ENCODE data around the gene ATP8A1. TPM values are rescaled to one million over a fixed set of nuclear protein-coding genes. Genes with fewer than 3 reads are reported as not detected.

ATP8A1 gene
- total RNA-seq, 1 donor from 2014 or later, result 13.7 TPM

GRCh38 chr4:42562016-42562415, 94.9 kb downstream of the ATP8A1 start:
- no peak for DNase-seq (ENCODE audit: low spot score, unreplicated experiment)
- H3K9me3 Mint-ChIP-seq (ENCODE audit: low read depth), result peaks cover 6% of the 10 kb centered on the region
- H3K4me3 Mint-ChIP-seq (ENCODE audit: low read depth), result no peak overlapping the region
- H3K27me3 Mint-ChIP-seq, result no peaks in the 10 kb centered on the region
- H3K36me3 Mint-ChIP-seq (ENCODE audit: insufficient read depth), result peaks cover 9% of the 10 kb centered on the region
- H3K27ac Mint-ChIP-seq, result no peak overlapping the region
- TF ChIP-seq CTCF (IDR thresholded peaks at IDR 0.05; ENCODE audit: unreplicated experiment), result no peak
- H3K4me1 Mint-ChIP-seq (ENCODE audit: low read depth), result peaks cover 8% of the 10 kb centered on the region

- Mint-ChIP-seq H3K9me3 (ENCODE audit: low read depth) (peaks cover 6% of the 10 kb centered on the region), H3K27me3 (no peaks in the 10 kb centered on the region), H3K36me3 (ENCODE audit: insufficient read depth) (peaks cover 9% of the 10 kb centered on the region), H3K4me1 (ENCODE audit: low read depth) (peaks cover 8% of the 10 kb centered on the region), H3K4me3 (ENCODE audit: low read depth) (no peak overlapping the region), H3K27ac (no peak overlapping the region)
- no peak for DNase-seq (ENCODE audit: low spot score, unreplicated experiment)
- TF ChIP-seq CTCF (IDR thresholded peaks at IDR 0.05; ENCODE audit: unreplicated experiment), result no peak
These were observed 95.9 kb downstream of the ATP8A1 start for GRCh38 chr4:42561031-42561430.

GRCh38 chr4:42560467-42560861, 96.4 kb downstream of the ATP8A1 start:
- no peak for DNase-seq (ENCODE audit: low spot score, unreplicated experiment)
- H3K27ac Mint-ChIP-seq, result peak overlapping the region; percentile 50
- H3K4me1 Mint-ChIP-seq (ENCODE audit: low read depth), result peaks cover 8% of the 10 kb centered on the region
- no peak for TF ChIP-seq CTCF (IDR thresholded peaks at IDR 0.05; ENCODE audit: unreplicated experiment)
- H3K4me3 Mint-ChIP-seq (ENCODE audit: low read depth), result no peak overlapping the region
- H3K27me3 Mint-ChIP-seq, result no peaks in the 10 kb centered on the region
- H3K36me3 Mint-ChIP-seq (ENCODE audit: insufficient read depth), result peaks cover 9% of the 10 kb centered on the region
- H3K9me3 Mint-ChIP-seq (ENCODE audit: low read depth), result peaks cover 6% of the 10 kb centered on the region

- peaks cover 8% of the 10 kb centered on the region for H3K4me1 Mint-ChIP-seq (ENCODE audit: low read depth)
- peaks cover 13% of the 10 kb centered on the region for H3K9me3 Mint-ChIP-seq (ENCODE audit: low read depth)
- H3K36me3 Mint-ChIP-seq (ENCODE audit: insufficient read depth), result peaks cover 12% of the 10 kb centered on the region
- H3K4me3 Mint-ChIP-seq (ENCODE audit: low read depth), result no peak overlapping the region
- no peak overlapping the region for H3K27ac Mint-ChIP-seq
- no peaks in the 10 kb centered on the region for H3K27me3 Mint-ChIP-seq
- DNase-seq (ENCODE audit: low spot score, unreplicated experiment), result no peak
- no peak for TF ChIP-seq CTCF (IDR thresholded peaks at IDR 0.05; ENCODE audit: unreplicated experiment)
These were observed 98.7 kb downstream of the ATP8A1 start for GRCh38 chr4:42558156-42558555.

- TF ChIP-seq CTCF (IDR thresholded peaks at IDR 0.05; ENCODE audit: unreplicated experiment), result no peak
- Mint-ChIP-seq H3K27me3 (no peaks in the 10 kb centered on the region), H3K27ac (no peak overlapping the region), H3K36me3 (ENCODE audit: insufficient read depth) (peaks cover 2% of the 10 kb centered on the region), H3K4me3 (ENCODE audit: low read depth) (no peak overlapping the region), H3K9me3 (ENCODE audit: low read depth) (peaks cover 7% of the 10 kb centered on the region), H3K4me1 (ENCODE audit: low read depth) (peaks cover 8% of the 10 kb centered on the region)
- DNase-seq (ENCODE audit: low spot score, unreplicated experiment), result no peak
These were observed 101.1 kb downstream of the ATP8A1 start for GRCh38 chr4:42555828-42556227.
